ENCODE measurements around the gene TIAM1.

DNA sequence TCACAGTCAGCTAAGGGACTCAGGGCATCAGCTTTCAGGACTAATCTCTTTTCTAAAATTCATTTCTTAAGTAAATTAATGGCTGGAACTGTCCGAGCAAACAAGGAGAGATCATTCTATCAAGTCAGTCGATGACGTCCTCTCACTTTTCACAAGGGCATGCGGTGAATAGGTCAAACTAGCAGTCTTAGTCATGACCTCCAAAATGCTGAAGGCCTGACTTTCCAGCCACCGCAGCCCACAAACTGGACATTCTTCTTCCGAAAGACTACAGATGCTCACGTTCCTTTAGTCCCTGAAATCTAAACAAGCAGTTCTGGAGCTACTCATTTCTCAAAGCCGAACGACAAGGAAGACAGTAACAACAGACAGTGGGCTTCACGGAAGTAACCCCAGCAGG lies 127.9 kb downstream of the TIAM1 start:
- TF ChIP-seq, protein P1, sequence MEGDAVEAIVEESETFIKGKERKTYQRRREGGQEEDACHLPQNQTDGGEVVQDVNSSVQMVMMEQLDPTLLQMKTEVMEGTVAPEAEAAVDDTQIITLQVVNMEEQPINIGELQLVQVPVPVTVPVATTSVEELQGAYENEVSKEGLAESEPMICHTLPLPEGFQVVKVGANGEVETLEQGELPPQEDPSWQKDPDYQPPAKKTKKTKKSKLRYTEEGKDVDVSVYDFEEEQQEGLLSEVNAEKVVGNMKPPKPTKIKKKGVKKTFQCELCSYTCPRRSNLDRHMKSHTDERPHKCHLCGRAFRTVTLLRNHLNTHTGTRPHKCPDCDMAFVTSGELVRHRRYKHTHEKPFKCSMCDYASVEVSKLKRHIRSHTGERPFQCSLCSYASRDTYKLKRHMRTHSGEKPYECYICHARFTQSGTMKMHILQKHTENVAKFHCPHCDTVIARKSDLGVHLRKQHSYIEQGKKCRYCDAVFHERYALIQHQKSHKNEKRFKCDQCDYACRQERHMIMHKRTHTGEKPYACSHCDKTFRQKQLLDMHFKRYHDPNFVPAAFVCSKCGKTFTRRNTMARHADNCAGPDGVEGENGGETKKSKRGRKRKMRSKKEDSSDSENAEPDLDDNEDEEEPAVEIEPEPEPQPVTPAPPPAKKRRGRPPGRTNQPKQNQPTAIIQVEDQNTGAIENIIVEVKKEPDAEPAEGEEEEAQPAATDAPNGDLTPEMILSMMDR (IDR thresholded peaks at IDR 0.05): no peak
- no peak for TF ChIP-seq POLR2AphosphoS5 (IDR thresholded peaks at IDR 0.05)
